HepG2 (cell line): Measurements from ENCODE around the gene C19orf44. TPM values are rescaled to one million over a fixed set of nuclear protein-coding genes. Genes with fewer than 3 reads are reported as not detected.

Experiments used
- ATAC-seq: fragments of 200-7000 bp; cut with Tn5 transposase; 3 replicates; pipeline ENCODE4 v1.9.1; 2020; ENCODE audit warnings: mild to moderate bottlenecking, moderate library complexity
- BruUV-seq: library from RNA; stranded (reverse); fragments of 400-500 nt; replicated peaks from 2 replicates; lab custom pipeline; 2021; lab: Mats Ljungman, UMichigan
- CTCF ChIA-PET: fragments of 300-600 bp; formaldehyde crosslinking; extraction: SDS; loops from one replicate; lab custom pipeline; 2021; ENCODE audit warnings: low total read pairs, inconsistent platforms, low intra/inter-chr PET ratio; lab: Yijun Ruan, JAX
- POLR2A ChIA-PET: fragments of 350-600 bp; sonication (Branson Sonifier 250); formaldehyde crosslinking; loops from one replicate; lab custom pipeline; 2020; ENCODE audit warnings: antibody characterized with exemption, inconsistent platforms; lab: Yijun Ruan, JAX
- DNase-seq: peaks from one replicate; pipeline ENCODE4 v3.0.0-alpha.2; 2015; ENCODE audit warnings: low spot score
- FAIRE-seq: peaks from 3 replicates; lab custom pipeline; 2011; peaks lifted over from hg19 to GRCh38; lab: Jason Lieb, UNC
- H2AFZ ChIP-seq: one replicate; pipeline ENCODE4 v1.6.1; 2011; ENCODE audit warnings: low read length, inconsistent platforms
- H3K27ac ChIP-seq: fragments of 300-600 bp; 3 replicates; pipeline ENCODE4 v1.8.0; 2011; ENCODE audit warnings: mixed run types, mild to moderate bottlenecking, mixed read lengths, low read length, inconsistent platforms; ENCODE audit not compliant: insufficient read depth; ENCODE audit errors: extremely low read length
- H3K27me3 ChIP-seq, 2 experiments: fragments of 200-600 bp in 1 of 2; 2 replicates in 1 of 2; 3 replicates in 1 of 2; pipeline versions ENCODE4 v1.6.0 to v1.8.0; 2011; ENCODE audit warnings: low read length in 2 of 2, mild to moderate bottlenecking in 2 of 2, moderate library complexity in 2 of 2, inconsistent platforms in 1 of 2; ENCODE audit not compliant: insufficient read depth in 2 of 2, control insufficient read depth in 1 of 2
- H3K36me3 ChIP-seq, 2 experiments: fragments of 200-600 bp in 1 of 2; replicated peaks in 1 of 2; 2 replicates in 1 of 2; 3 replicates in 1 of 2; pipeline versions ENCODE4 v1.5.1 to v1.8.0; 2011; ENCODE audit warnings: low read length in 2 of 2, inconsistent platforms in 1 of 2; ENCODE audit not compliant: insufficient read depth in 2 of 2, control insufficient read depth in 1 of 2
- H3K4me1 ChIP-seq: 2 replicates; pipeline ENCODE4 v1.5.1; 2012; ENCODE audit warnings: low read length, inconsistent platforms; ENCODE audit not compliant: insufficient read depth
- H3K4me2 ChIP-seq: 2 replicates; pipeline ENCODE4 v1.6.0; 2011; ENCODE audit warnings: low read depth, low read length, inconsistent platforms
- H3K4me3 ChIP-seq, 3 experiments: fragments of 200-600 bp in 1 of 3; sonication (generic), shearing (Covaris generic) in 1 of 3; replicated peaks in 1 of 3; 2 replicates each; pipeline ENCODE4 v1.5.1; 2011 to 2016; ENCODE audit warnings: low read length in 3 of 3, inconsistent platforms in 2 of 3, low read depth in 2 of 3, mild to moderate bottlenecking in 2 of 3, control low read depth in 1 of 3, mixed read lengths in 1 of 3; ENCODE audit not compliant: insufficient read depth in 1 of 3
- H3K79me2 ChIP-seq: one replicate; pipeline ENCODE4 v1.6.1; 2011; ENCODE audit warnings: low read length, inconsistent platforms; ENCODE audit not compliant: insufficient read depth
- H3K9ac ChIP-seq: 2 replicates; pipeline ENCODE4 v1.6.0; 2011; ENCODE audit warnings: mild to moderate bottlenecking, low read depth, low read length, inconsistent platforms; ENCODE audit not compliant: insufficient read depth
- H3K9me3 ChIP-seq: 2 replicates; pipeline ENCODE4 v1.5.1; 2012; ENCODE audit warnings: mild to moderate bottlenecking, low read length
- H4K20me1 ChIP-seq: 2 replicates; pipeline ENCODE4 v1.6.0; 2011; ENCODE audit warnings: inconsistent platforms, mild to moderate bottlenecking, low read length, moderate library complexity; ENCODE audit not compliant: insufficient read depth
- CEBPB ChIP-seq: IDR thresholded peaks from 2 replicates; pipeline ENCODE4 v1.6.1; 2011; ENCODE audit warnings: low read depth, low read length, improper control_type of control experiment, borderline replicate concordance
- GPBP1L1 ChIP-seq: sonication (generic); formaldehyde crosslinking; IDR thresholded peaks from 2 replicates; pipeline ENCODE4 v1.5.0; 2020; ENCODE audit warnings: mild to moderate bottlenecking, missing genetic modification reagents
- MAFF ChIP-seq: IDR thresholded peaks from 2 replicates; pipeline ENCODE4 v1.6.1; 2011; ENCODE audit warnings: low read depth, low read length, improper control_type of control experiment
- PLSCR1 ChIP-seq: sonication (generic); formaldehyde crosslinking; IDR thresholded peaks from 2 replicates; pipeline ENCODE4 v1.5.0; 2020; ENCODE audit warnings: missing genetic modification reagents, mild to moderate bottlenecking, borderline replicate concordance
- TBP ChIP-seq: sonication (generic); formaldehyde crosslinking; IDR thresholded peaks from 2 replicates; pipeline ENCODE4 v1.5.0; 2020; ENCODE audit warnings: missing genetic modification reagents
- TSC22D2 ChIP-seq: sonication (generic); formaldehyde crosslinking; IDR thresholded peaks from 2 replicates; pipeline ENCODE4 v1.5.1; 2020; ENCODE audit warnings: missing genetic modification reagents, mild to moderate bottlenecking, borderline replicate concordance
- ZFP62 ChIP-seq: sonication (generic); formaldehyde crosslinking; IDR thresholded peaks from 2 replicates; pipeline ENCODE4 v1.4.0; 2020; ENCODE audit warnings: missing genetic modification reagents
- ZNF205 ChIP-seq: IDR thresholded peaks from 2 replicates; pipeline ENCODE4 v1.6.1; 2018; ENCODE audit warnings: missing biosample characterization, missing genetic modification reagents
- ZNF256 ChIP-seq: sonication (generic); formaldehyde crosslinking; conservative IDR thresholded peaks from 2 replicates; pipeline ENCODE4 v1.4.0; 2020; ENCODE audit warnings: missing genetic modification reagents
- ZNF354B ChIP-seq: sonication (generic); formaldehyde crosslinking; IDR thresholded peaks from 2 replicates; pipeline ENCODE4 v1.8.0; 2022; ENCODE audit warnings: mild to moderate bottlenecking, missing genetic modification reagents
- ZNF775 ChIP-seq: sonication (generic); formaldehyde crosslinking; IDR thresholded peaks from 2 replicates; pipeline ENCODE4 v1.4.0; 2020; ENCODE audit warnings: missing genetic modification reagents, mild to moderate bottlenecking, moderate library complexity, borderline replicate concordance
- WGBS: methylation state at CpG from one replicate; pipeline ENCODE4 v1.1.6; 2017; ENCODE audit warnings: low lambda C conversion rate; 5-methylcytosine and 5-hydroxymethylcytosine counted together
- in situ Hi-C: cut with HindIII; loops from 2 replicates; pipeline ENCODE4 v1.10.0; 2017; ENCODE audit warnings: low pct_unique_long_range_greater_than_20kb; ENCODE audit not compliant: extremely low pct_ligation_motif_present
- intact Hi-C: fragments of 100-400 bp; cut with micrococcal nuclease; formaldehyde crosslinking; loops from one replicate; pipeline ENCODE4 v1.10.0; 2022; ENCODE audit not compliant: unreplicated experiment
- polyA plus RNA-seq, 8 experiments: library from polyadenylated mRNA; depleted of rRNA in 3 of 8; stranded (reverse) in 7 of 8; unstranded in 1 of 8; fragments of >200 nt; fragmentation: Illumina TruSeq in 4 of 8; extraction: Trizol in 4 of 8; gene quantifications; 2 replicates each; pipeline versions ENCODE4 v1.2.1 to v1.2.3, GENCODE V29; 2011 to 2016; ENCODE audit warnings: low read depth in 4 of 8, missing spikeins in 1 of 8, mixed read lengths in 1 of 8; ENCODE audit not compliant: insufficient read depth in 1 of 8
- total RNA-seq, 5 experiments: library from RNA; depleted of rRNA; stranded (reverse); fragments of >200 nt; fragmentation: Illumina TruSeq; extraction: Trizol; gene quantifications; 2 replicates each; pipeline ENCODE4 v1.2.3, GENCODE V29; 2016; ENCODE audit warnings: low read depth in 1 of 5
- TF ChIP-seq, protein P1 (sequence below): IDR thresholded peaks from 2 replicates; pipeline ENCODE4 v1.6.1; 2012; ENCODE audit warnings: low read depth, low read length, improper control_type of control experiment
- TF ChIP-seq, protein P2 (sequence below): sonication (generic); formaldehyde crosslinking; IDR thresholded peaks from 2 replicates; pipeline ENCODE4 v1.5.0; 2020; ENCODE audit warnings: missing genetic modification reagents

The C19orf44 gene
- total and polyA plus RNA-seq, 2 of the 13 experiments (the other 11 are each of a cell fraction or from before 2014, with no cell fraction given): 3.2 to 4.3 TPM

DNA sequence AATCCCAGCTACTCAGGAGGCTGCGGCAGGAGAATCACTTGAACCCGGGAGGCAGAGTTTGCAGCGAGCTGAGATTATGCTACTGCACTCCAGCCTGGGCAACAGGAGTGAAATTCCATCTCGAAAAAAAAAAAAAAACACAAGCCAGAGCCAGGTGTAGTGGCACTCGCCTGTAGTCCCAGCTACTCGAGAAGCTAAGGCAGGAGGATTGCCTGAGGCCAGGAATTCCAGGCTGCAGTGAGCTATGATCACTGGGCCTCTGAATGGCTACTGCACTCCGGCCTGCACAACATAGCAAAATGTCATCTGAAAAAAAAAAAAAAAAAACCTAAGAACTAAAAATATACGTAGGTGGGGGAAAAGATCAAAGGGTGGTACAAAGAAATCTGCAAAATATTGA, 43.9 kb upstream of the C19orf44 start:
- DNase-seq: no peak
- peaks cover 26% of the 10 kb centered on the region for H3K4me1 ChIP-seq
- ATAC-seq: no peak
- no peak overlapping the region for H2AFZ ChIP-seq
- BruUV-seq: no TSS peak
- H3K4me3 ChIP-seq: no peak overlapping the region
- no peak overlapping the region for H3K9ac ChIP-seq
- ChIA-PET POLR2A (no interaction called here), CTCF (no interaction called here)
- H3K9me3 ChIP-seq: no peaks in the 10 kb centered on the region
- no peaks in the 10 kb centered on the region for H3K27me3 ChIP-seq
- H4K20me1 ChIP-seq: peaks cover under 1% of the 10 kb centered on the region; the same call in 1 of the 2 replicates
- in situ Hi-C loops (no loop called here), intact Hi-C loops (no loop called here)
- H3K27ac ChIP-seq: no peak overlapping the region
- WGBS: 97% methylated on average over 8 of the region's 8 CpGs
- H3K79me2 ChIP-seq: peaks cover 81% of the 10 kb centered on the region
- TF ChIP-seq CEBPB: no peak
- TF ChIP-seq ZNF256 (CRISPR knock-in tag): no peak
- TF ChIP-seq, protein P1, sequence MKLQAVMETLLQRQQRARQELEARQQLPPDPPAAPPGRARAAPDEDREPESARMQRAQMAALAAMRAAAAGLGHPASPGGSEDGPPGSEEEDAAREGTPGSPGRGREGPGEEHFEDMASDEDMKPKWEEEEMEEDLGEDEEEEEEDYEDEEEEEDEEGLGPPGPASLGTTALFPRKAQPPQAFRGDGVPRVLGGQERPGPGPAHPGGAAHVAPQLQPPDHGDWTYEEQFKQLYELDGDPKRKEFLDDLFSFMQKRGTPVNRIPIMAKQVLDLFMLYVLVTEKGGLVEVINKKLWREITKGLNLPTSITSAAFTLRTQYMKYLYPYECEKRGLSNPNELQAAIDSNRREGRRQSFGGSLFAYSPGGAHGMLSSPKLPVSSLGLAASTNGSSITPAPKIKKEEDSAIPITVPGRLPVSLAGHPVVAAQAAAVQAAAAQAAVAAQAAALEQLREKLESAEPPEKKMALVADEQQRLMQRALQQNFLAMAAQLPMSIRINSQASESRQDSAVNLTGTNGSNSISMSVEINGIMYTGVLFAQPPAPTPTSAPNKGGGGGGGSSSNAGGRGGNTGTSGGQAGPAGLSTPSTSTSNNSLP: no peak
- TF ChIP-seq, protein P2, sequence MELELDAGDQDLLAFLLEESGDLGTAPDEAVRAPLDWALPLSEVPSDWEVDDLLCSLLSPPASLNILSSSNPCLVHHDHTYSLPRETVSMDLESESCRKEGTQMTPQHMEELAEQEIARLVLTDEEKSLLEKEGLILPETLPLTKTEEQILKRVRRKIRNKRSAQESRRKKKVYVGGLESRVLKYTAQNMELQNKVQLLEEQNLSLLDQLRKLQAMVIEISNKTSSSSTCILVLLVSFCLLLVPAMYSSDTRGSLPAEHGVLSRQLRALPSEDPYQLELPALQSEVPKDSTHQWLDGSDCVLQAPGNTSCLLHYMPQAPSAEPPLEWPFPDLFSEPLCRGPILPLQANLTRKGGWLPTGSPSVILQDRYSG (CRISPR knock-in tag): no peak
- no peak for TF ChIP-seq ZNF354B
- TF ChIP-seq GPBP1L1 (CRISPR knock-in tag): no peak
- no peak for TF ChIP-seq ZNF205 (CRISPR knock-in tag)
- no peak for TF ChIP-seq PLSCR1 (CRISPR knock-in tag)
- no peak for TF ChIP-seq TBP (CRISPR knock-in tag)
- TF ChIP-seq ZFP62: no peak
- no peak for TF ChIP-seq TSC22D2
- TF ChIP-seq MAFF: no peak
- no peak for TF ChIP-seq ZNF775 (CRISPR knock-in tag)
- no peak overlapping the region for H3K4me2 ChIP-seq
- H3K36me3 ChIP-seq: peaks cover 1 to 8% of the 10 kb centered on the region in 2 experiments; a peak in 1 of 5 replicates
- no peak for FAIRE-seq
